SHP77 treated with DMSO at 0.1 percent for 48 hours (cell line): Measurements from ENCODE around the gene CDH13.
A peak's percentile ranks its signal among the peaks of the same experiment; 100 is the strongest.

Experiments used
- DNase-seq: peaks from one replicate; lab custom pipeline; 2025; lab: John Stamatoyannopoulos, UW

CDH13 gene

GRCh38 chr16:83682116-83682867 is 1055.5 kb downstream of the CDH13 start:
- DNase-seq = no peak

GRCh38 chr16:83682868-83683235 is 1056.1 kb downstream of the CDH13 start:
- DNase-seq = no peak

GRCh38 chr16:83685615-83686165 is 1058.9 kb downstream of the CDH13 start:
- DNase-seq = no peak

GRCh38 chr16:83686726-83687125 is 1060.0 kb downstream of the CDH13 start:
- no peak for DNase-seq

- DNase-seq = no peak
These were observed 1062.6 kb downstream of the CDH13 start for GRCh38 chr16:83689385-83689831.

- DNase-seq = no peak
These were observed 1065.5 kb downstream of the CDH13 start for GRCh38 chr16:83692224-83692623.

- DNase-seq = no peak
These were observed 1072.2 kb downstream of the CDH13 start for GRCh38 chr16:83698964-83699363.

GRCh38 chr16:83699817-83700216 is 1073.0 kb downstream of the CDH13 start:
- DNase-seq = no peak

- no peak for DNase-seq
These were observed 1074.1 kb downstream of the CDH13 start for GRCh38 chr16:83700918-83701317.

- no peak for DNase-seq
These were observed 1074.7 kb downstream of the CDH13 start for GRCh38 chr16:83701494-83701893.

GRCh38 chr16:83704656-83705055 is 1077.9 kb downstream of the CDH13 start:
- no peak for DNase-seq

GRCh38 chr16:83705856-83706255 is 1079.1 kb downstream of the CDH13 start:
- DNase-seq = no peak

GRCh38 chr16:83706394-83706793 is 1079.6 kb downstream of the CDH13 start:
- DNase-seq = no peak

GRCh38 chr16:83711069-83711468 is 1084.3 kb downstream of the CDH13 start:
- DNase-seq = no peak

GRCh38 chr16:83713597-83713996 is 1086.8 kb downstream of the CDH13 start:
- peak; percentile 93 for DNase-seq

- no peak for DNase-seq
These were observed 1087.5 kb downstream of the CDH13 start for GRCh38 chr16:83714286-83714685.

GRCh38 chr16:83715217-83715920 is 1088.6 kb downstream of the CDH13 start:
- DNase-seq = peak; percentile 97

GRCh38 chr16:83717308-83717707 is 1090.5 kb downstream of the CDH13 start:
- DNase-seq = no peak

GRCh38 chr16:83717814-83718213 is 1091.0 kb downstream of the CDH13 start:
- DNase-seq = no peak

GRCh38 chr16:83720213-83720612 is 1093.4 kb downstream of the CDH13 start:
- no peak for DNase-seq

GRCh38 chr16:83720981-83721380 is 1094.2 kb downstream of the CDH13 start:
- no peak for DNase-seq

GRCh38 chr16:83721676-83722075 is 1094.9 kb downstream of the CDH13 start:
- DNase-seq = no peak
